ENCODE measurements around the gene PIEZO2. TPM values are rescaled to one million over a fixed set of nuclear protein-coding genes. Genes with fewer than 3 reads are reported as not detected.

The PIEZO2 gene
- total and polyA plus RNA-seq, 2 of the 8 experiments (the other 6 are each of a cell fraction or from before 2014, with no cell fraction given): 4.7 to 16.5 TPM

DNA sequence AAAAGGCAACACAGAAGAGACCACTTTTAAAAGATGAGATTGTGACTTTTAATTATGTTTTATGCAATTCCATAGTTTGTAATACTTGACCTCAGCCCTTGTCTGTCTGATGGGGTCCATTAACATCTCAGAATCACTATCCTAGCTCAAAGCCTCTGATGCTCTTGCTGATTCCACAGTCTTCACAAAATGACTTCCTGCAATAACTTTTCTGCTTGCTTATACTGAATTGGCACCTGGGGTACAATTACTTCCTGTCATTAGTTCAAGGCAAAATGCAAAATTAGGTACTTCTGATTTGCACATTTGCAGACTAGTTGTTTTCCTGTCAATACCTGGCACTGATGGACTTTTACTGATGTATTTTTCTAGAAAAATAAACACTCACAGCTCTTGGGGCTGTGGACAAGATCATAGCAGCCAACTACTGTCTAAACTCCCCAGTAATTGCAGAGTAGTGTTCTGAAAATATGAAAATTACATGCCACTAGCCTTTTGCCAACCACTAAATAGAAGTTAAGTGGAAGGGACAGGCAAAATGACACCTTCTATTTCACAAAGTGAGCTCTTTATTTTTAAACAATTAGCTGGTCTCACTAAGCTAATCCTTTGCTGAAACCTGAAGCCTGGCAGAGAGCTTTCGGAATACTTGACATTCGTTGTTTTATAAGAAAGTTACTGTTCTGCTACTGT, 129.1 kb downstream of the PIEZO2 start:
- Histone ChIP-seq H3K27ac (ENCODE audit: low read depth, low read length) (no peak overlapping the region), H3K9me3 (ENCODE audit: insufficient read depth in 2 of 2, low read depth in 1 of 2, low read length in 1 of 2) (peaks cover 0 to 8% of the 10 kb centered on the region in 2 experiments; a peak in 1 of 4 replicates), H2AFZ (ENCODE audit: low read length) (no peak overlapping the region), H3K23ac (ENCODE audit: insufficient read length) (no peak overlapping the region), H2BK15ac (ENCODE audit: low read length) (no peak overlapping the region), H3K14ac (ENCODE audit: insufficient read length) (no peak overlapping the region), H4K5ac (ENCODE audit: insufficient read length, low read depth, low read length) (no peak overlapping the region), H3K4ac (replicated peaks; ENCODE audit: insufficient read length, low read depth, low read length) (no peak overlapping the region), H3K4me2 (ENCODE audit: insufficient read depth in 1 of 2, low read depth in 2 of 2, low read length in 2 of 2) (no peak overlapping the region), H3K4me3 (ENCODE audit: extremely low read depth in 1 of 4, insufficient read depth in 2 of 4, low read depth in 3 of 4, low read length in 4 of 4) (no peak overlapping the region), H3K27me3 (replicated peaks in 1 of 4; ENCODE audit: control insufficient read depth in 3 of 4, extremely low read depth in 1 of 4, insufficient read depth in 3 of 4, low read length in 3 of 4) (no peaks in the 10 kb centered on the region), H2AK5ac (ENCODE audit: low read depth, low read length) (no peak overlapping the region), H3K9ac (replicated peaks in 1 of 4; ENCODE audit: extremely low read depth in 1 of 4, low read depth in 3 of 4, low read length in 3 of 4) (no peak overlapping the region), H3K18ac (ENCODE audit: extremely low read depth, low read length) (no peak overlapping the region), H3K23me2 (ENCODE audit: low read depth, low read length) (no peaks in the 10 kb centered on the region; the same call in 1 of the 2 replicates), H4K8ac (ENCODE audit: extremely low read depth, insufficient read depth, low read length) (no peak overlapping the region), H3K36me3 (ENCODE audit: control insufficient read depth in 2 of 4, insufficient read depth in 4 of 4, low read length in 3 of 4) (no peaks in the 10 kb centered on the region), H2BK120ac (replicated peaks; ENCODE audit: low read depth, low read length) (no peak overlapping the region), H2BK5ac (ENCODE audit: low read depth, low read length) (no peak overlapping the region), H3K79me1 (ENCODE audit: low read depth, low read length) (no peaks in the 10 kb centered on the region; the same call in 1 of the 2 replicates), H2BK20ac (ENCODE audit: low read length) (no peak overlapping the region), H3K56ac (replicated peaks; ENCODE audit: insufficient read length, low read depth, low read length) (no peak overlapping the region), H4K20me1 (replicated peaks in 1 of 2; ENCODE audit: control insufficient read depth in 1 of 2, insufficient read depth in 2 of 2, low read length in 2 of 2) (no peaks in the 10 kb centered on the region), H3K79me2 (ENCODE audit: control insufficient read depth in 1 of 2, insufficient read depth in 2 of 2, low read length in 2 of 2) (no peaks in the 10 kb centered on the region), H2BK12ac (ENCODE audit: low read depth, low read length) (no peak overlapping the region), H4K91ac (replicated peaks; ENCODE audit: insufficient read length, low read length) (no peak overlapping the region), H3K4me1 (replicated peaks in 1 of 4; ENCODE audit: control insufficient read depth in 3 of 4, insufficient read depth in 4 of 4, low read length in 3 of 4) (peaks cover 0 to 8% (median under 1%) of the 10 kb centered on the region in 4 experiments; a peak in 3 of 7 replicates)
- FAIRE-seq (no peak), DNase-seq (ENCODE audit: low read depth in 1 of 2, low spot score in 2 of 2) (no peak)
- ChIA-PET CTCF (ENCODE audit: partially characterized antibody) (interaction anchor here (0.7 to 1.5 kb wide), 3 partner anchors 19 to 21 kb away, joined by 3 to 9 read pairs (median 3); no protein-coding TSS in a partner anchor), POLR2A (ENCODE audit: partially characterized antibody) (no interaction called here)
- 81% methylated on average over 2 of the region's 2 CpGs; no CpG with 5 or more reads in 1 of the 2 experiments for WGBS, 2 experiments (ENCODE audit: extremely low coverage in 1 of 2, insufficient coverage in 1 of 2, insufficient read length in 1 of 2, insufficient replicate concordance in 2 of 2, low coverage in 1 of 2, low lambda C conversion rate in 2 of 2, missing lambda C conversion rate in 1 of 2)
- TF ChIP-seq TCF12 (IDR thresholded peaks at IDR 0.05; ENCODE audit: low read depth, low read length) (no peak), SUZ12 (IDR thresholded peaks at IDR 0.05; ENCODE audit: low read length) (no peak), SIX5 (IDR thresholded peaks at IDR 0.05; ENCODE audit: low read depth, low read length) (no peak), YY1 (IDR thresholded peaks at IDR 0.05; ENCODE audit: low read depth, low read length) (no peak), MAFK (IDR thresholded peaks at IDR 0.05; ENCODE audit: low read depth, low read length) (no peak), ZNF274 (IDR thresholded peaks at IDR 0.05; ENCODE audit: borderline replicate concordance, extremely low read depth, low read length) (no peak)
